DND-41 (cell line): ENCODE results near the gene GCC1.

ENCODE experiments used
- EZH2 ChIP-seq: IDR thresholded peaks from 3 replicates; pipeline ENCODE4 v1.6.1; 2012; ENCODE audit warnings: borderline replicate concordance, low read depth, mild to moderate bottlenecking, moderate library complexity, low read length, inconsistent platforms; ENCODE audit not compliant: severe bottlenecking
- TF ChIP-seq, protein P1 (sequence below): IDR thresholded peaks from 2 replicates; pipeline ENCODE4 v1.5.1; 2012; ENCODE audit warnings: borderline replicate concordance, low read length, moderate library complexity, mild to moderate bottlenecking; ENCODE audit not compliant: poor library complexity, severe bottlenecking; ENCODE audit errors: extremely low read depth

DNA sequence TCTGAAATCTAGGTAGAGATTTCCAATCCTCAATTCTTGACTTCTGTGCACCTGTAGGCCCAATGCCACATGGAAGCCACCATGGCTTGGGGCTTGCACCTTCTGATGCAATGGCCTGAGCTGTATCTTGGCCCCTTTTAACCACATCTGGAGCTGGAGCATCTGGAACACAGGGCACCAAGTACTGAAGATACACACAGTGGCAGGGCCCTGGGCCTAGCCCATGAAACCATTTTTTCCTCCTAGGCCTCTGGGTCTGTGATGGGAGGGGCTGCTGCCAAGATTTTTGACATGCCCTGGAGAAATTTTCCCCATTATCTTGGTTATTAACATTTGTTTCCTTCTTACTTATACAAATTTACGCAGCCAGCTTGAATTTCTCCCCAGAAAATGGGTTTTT lies 39.1 kb downstream of the GCC1 start:
- TF ChIP-seq, protein P1, sequence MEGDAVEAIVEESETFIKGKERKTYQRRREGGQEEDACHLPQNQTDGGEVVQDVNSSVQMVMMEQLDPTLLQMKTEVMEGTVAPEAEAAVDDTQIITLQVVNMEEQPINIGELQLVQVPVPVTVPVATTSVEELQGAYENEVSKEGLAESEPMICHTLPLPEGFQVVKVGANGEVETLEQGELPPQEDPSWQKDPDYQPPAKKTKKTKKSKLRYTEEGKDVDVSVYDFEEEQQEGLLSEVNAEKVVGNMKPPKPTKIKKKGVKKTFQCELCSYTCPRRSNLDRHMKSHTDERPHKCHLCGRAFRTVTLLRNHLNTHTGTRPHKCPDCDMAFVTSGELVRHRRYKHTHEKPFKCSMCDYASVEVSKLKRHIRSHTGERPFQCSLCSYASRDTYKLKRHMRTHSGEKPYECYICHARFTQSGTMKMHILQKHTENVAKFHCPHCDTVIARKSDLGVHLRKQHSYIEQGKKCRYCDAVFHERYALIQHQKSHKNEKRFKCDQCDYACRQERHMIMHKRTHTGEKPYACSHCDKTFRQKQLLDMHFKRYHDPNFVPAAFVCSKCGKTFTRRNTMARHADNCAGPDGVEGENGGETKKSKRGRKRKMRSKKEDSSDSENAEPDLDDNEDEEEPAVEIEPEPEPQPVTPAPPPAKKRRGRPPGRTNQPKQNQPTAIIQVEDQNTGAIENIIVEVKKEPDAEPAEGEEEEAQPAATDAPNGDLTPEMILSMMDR = no peak
- no peak for TF ChIP-seq EZH2
